GM18873 (cell line): ENCODE results near the gene PAWR.
"Not testable (repeated sequence)": the region's sequence is repeated elsewhere in the genome, so short reads cannot be mapped to it uniquely, and the experiment has no call there.

Experiments
- ATAC-seq: cut with Tn5 transposase; IDR thresholded peaks from one replicate; pipeline ENCODE4 v1.9.1; 2021; ENCODE audit warnings: mild to moderate bottlenecking, moderate library complexity, moderate number of reproducible peaks; ENCODE audit not compliant: unreplicated experiment, low FRiP score

Gene PAWR

GRCh38 chr12:79555028-79555925, 135.5 kb downstream of the PAWR start:
- no peak for ATAC-seq

GRCh38 chr12:79553863-79554574, 136.7 kb downstream of the PAWR start:
- no peak for ATAC-seq

GRCh38 chr12:79552192-79552591, 138.6 kb downstream of the PAWR start:
- no peak for ATAC-seq

GRCh38 chr12:79549531-79550271, 141.1 kb downstream of the PAWR start:
- no peak for ATAC-seq

- ATAC-seq = no peak
These were observed 142.2 kb downstream of the PAWR start for GRCh38 chr12:79548610-79548924.

- ATAC-seq = no peak
These were observed 142.8 kb downstream of the PAWR start for GRCh38 chr12:79547735-79548609.

GRCh38 chr12:79547044-79547734, 143.6 kb downstream of the PAWR start:
- no peak for ATAC-seq

- ATAC-seq = no peak
These were observed 144.2 kb downstream of the PAWR start for GRCh38 chr12:79546466-79547043.

- ATAC-seq = not testable (repeated sequence)
These were observed 146.3 kb downstream of the PAWR start for GRCh38 chr12:79544439-79544838.

GRCh38 chr12:79537675-79538074, 153.1 kb downstream of the PAWR start:
- no peak for ATAC-seq

- no peak for ATAC-seq
These were observed 155.0 kb downstream of the PAWR start for GRCh38 chr12:79535751-79536150.
